HFFc6 (cell line): ENCODE data around the gene AP1S3. TPM values are rescaled to one million over a fixed set of nuclear protein-coding genes. Genes with fewer than 3 reads are reported as not detected.
"Not testable (repeated sequence)": the region's sequence is repeated elsewhere in the genome, so short reads cannot be mapped to it uniquely, and the experiment has no call there.

Source experiments
- DNase-seq: peaks from one replicate; pipeline ENCODE4 v3.0.0-alpha.2; 2018
- H3K27ac Mint-ChIP-seq: 2 replicates; pipeline ENCODE4 v1.8.0; 2020; ENCODE audit warnings: mild to moderate bottlenecking, mixed read lengths
- H3K27me3 Mint-ChIP-seq: 2 replicates; pipeline ENCODE4 v1.8.0; 2021; ENCODE audit warnings: mild to moderate bottlenecking, moderate library complexity, mixed read lengths; ENCODE audit not compliant: insufficient read depth
- H3K36me3 Mint-ChIP-seq: 2 replicates; pipeline ENCODE4 v1.8.0; 2021; ENCODE audit warnings: low read depth, mixed read lengths
- H3K4me1 Mint-ChIP-seq: 2 replicates; pipeline ENCODE4 v1.8.0; 2020; ENCODE audit warnings: low read depth, mixed read lengths
- H3K4me3 Mint-ChIP-seq: 2 replicates; pipeline ENCODE4 v1.8.0; 2020; ENCODE audit warnings: mild to moderate bottlenecking, moderate library complexity, mixed read lengths
- H3K9me3 Mint-ChIP-seq: 2 replicates; pipeline ENCODE4 v1.8.0; 2020; ENCODE audit warnings: mild to moderate bottlenecking, mixed read lengths
- total RNA-seq, 6 experiments: library from RNA; stranded (reverse); fragmentation: NEBNext Ultra II Directional; extraction: Animal tissue kit (Norgen Biotek cat#: 25700); gene quantifications; 2 replicates in 1 of 6; 3 replicates in 5 of 6; pipeline ENCODE4 v1.2.3, GENCODE V29; 2021
- TF ChIP-seq, protein P1 (sequence below): fragments of 200-600 bp; sonication (generic); IDR thresholded peaks from 2 replicates; pipeline ENCODE4 v1.5.0; 2021; ENCODE audit warnings: antibody characterized with exemption, mild to moderate bottlenecking

AP1S3 gene
- total RNA-seq, 6 experiments from 2014 or later = 7.4 to 12.7 (median 9.9) TPM

DNA sequence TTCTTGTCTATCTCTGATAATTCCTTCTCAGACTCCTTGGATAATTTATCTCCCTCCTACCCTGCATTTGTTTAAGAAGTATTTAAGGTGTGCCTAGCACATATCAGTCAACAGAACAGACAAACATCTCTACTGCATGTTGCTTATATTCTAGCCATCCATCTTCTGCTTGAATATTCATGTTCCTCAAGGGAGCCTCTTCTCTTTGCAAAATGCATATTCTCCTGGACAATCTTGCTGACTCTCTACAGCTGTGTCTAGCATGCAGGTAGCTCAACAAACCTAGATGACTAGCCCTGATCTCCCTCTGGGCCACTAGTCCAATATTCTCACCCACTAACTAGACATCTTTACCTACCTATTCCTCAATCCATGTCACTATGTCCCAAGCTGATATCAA is 70.0 kb downstream of the AP1S3 start:
- Mint-ChIP-seq H3K36me3 (peaks cover 4% of the 10 kb centered on the region; the same call in 1 of the 2 replicates), H3K27ac (no peak overlapping the region), H3K9me3 (no peaks in the 10 kb centered on the region), H3K27me3 (peaks cover 3% of the 10 kb centered on the region), H3K4me1 (no peaks in the 10 kb centered on the region), H3K4me3 (no peak overlapping the region)
- TF ChIP-seq, protein P1, sequence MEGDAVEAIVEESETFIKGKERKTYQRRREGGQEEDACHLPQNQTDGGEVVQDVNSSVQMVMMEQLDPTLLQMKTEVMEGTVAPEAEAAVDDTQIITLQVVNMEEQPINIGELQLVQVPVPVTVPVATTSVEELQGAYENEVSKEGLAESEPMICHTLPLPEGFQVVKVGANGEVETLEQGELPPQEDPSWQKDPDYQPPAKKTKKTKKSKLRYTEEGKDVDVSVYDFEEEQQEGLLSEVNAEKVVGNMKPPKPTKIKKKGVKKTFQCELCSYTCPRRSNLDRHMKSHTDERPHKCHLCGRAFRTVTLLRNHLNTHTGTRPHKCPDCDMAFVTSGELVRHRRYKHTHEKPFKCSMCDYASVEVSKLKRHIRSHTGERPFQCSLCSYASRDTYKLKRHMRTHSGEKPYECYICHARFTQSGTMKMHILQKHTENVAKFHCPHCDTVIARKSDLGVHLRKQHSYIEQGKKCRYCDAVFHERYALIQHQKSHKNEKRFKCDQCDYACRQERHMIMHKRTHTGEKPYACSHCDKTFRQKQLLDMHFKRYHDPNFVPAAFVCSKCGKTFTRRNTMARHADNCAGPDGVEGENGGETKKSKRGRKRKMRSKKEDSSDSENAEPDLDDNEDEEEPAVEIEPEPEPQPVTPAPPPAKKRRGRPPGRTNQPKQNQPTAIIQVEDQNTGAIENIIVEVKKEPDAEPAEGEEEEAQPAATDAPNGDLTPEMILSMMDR = no peak
- no peak for DNase-seq

DNA sequence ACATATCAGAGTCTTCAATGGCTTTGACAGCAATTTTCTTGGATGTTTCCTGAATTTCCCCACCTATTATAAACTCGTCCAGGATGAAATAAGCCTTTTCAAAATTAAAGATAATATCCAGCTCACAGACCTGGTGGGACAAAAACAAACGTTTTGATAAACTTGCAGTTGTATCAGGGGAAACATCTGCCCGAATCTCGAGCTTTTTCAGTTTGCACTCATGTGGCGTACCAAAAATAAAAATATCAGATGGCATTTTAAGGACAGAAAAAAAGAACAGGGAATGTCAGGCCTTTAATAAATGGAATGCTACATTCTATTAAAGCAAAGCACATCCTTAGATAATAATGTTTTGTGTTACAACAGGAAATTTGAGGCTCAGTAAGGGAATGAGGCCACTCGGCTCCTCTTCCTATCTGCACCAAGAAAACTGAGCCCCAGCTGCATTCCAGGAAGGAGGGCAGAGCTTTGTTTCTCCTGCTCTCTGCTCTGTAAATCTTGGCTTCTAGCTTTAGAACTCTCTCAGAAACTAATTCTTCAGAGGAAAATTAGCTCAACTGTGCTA is 72.1 kb downstream of the AP1S3 start:
- no peak overlapping the region for H3K27ac Mint-ChIP-seq
- no peak for DNase-seq
- TF ChIP-seq, protein P1 = no peak
- no peaks in the 10 kb centered on the region for H3K9me3 Mint-ChIP-seq
- peaks cover 4% of the 10 kb centered on the region; the same call in 1 of the 2 replicates for H3K36me3 Mint-ChIP-seq
- H3K4me1 Mint-ChIP-seq = peaks cover 11% of the 10 kb centered on the region
- H3K4me3 Mint-ChIP-seq = no peak overlapping the region
- peaks cover 3% of the 10 kb centered on the region for H3K27me3 Mint-ChIP-seq

GRCh38 chr2:223764796-223765195 is 72.6 kb downstream of the AP1S3 start:
- no peak for DNase-seq
- no peaks in the 10 kb centered on the region for H3K9me3 Mint-ChIP-seq
- H3K4me1 Mint-ChIP-seq = peaks cover 16% of the 10 kb centered on the region
- peaks cover 3% of the 10 kb centered on the region for H3K27me3 Mint-ChIP-seq
- no peak overlapping the region for H3K27ac Mint-ChIP-seq
- TF ChIP-seq, protein P1 = no peak
- H3K36me3 Mint-ChIP-seq = peaks cover 4% of the 10 kb centered on the region; the same call in 1 of the 2 replicates
- no peak overlapping the region for H3K4me3 Mint-ChIP-seq

- Mint-ChIP-seq H3K4me1 (peaks cover 23% of the 10 kb centered on the region), H3K27me3 (peaks cover 3% of the 10 kb centered on the region), H3K36me3 (peaks cover 4% of the 10 kb centered on the region; the same call in 1 of the 2 replicates), H3K4me3 (no peak overlapping the region), H3K27ac (no peak overlapping the region), H3K9me3 (no peaks in the 10 kb centered on the region)
- peak; percentile 12 for DNase-seq
- TF ChIP-seq, protein P1 = no peak
Measured at GRCh38 chr2:223762853-223763252, 74.5 kb downstream of the AP1S3 start.

GRCh38 chr2:223761746-223762145 is 75.6 kb downstream of the AP1S3 start:
- not testable (repeated sequence) for H3K9me3 Mint-ChIP-seq, H3K27ac Mint-ChIP-seq, H3K4me3 Mint-ChIP-seq, H3K36me3 Mint-ChIP-seq, H3K27me3 Mint-ChIP-seq, DNase-seq
- H3K4me1 Mint-ChIP-seq = peaks cover 23% of the 10 kb centered on the region

GRCh38 chr2:223760838-223761502 is 76.4 kb downstream of the AP1S3 start:
- Mint-ChIP-seq H3K27ac (peak overlapping the region; percentile 68), H3K4me3 (peak overlapping the region; percentile 21; the same call in 1 of the 2 replicates), H3K4me1 (peaks cover 23% of the 10 kb centered on the region), H3K36me3 (no peaks in the 10 kb centered on the region), H3K27me3 (peaks cover 1% of the 10 kb centered on the region), H3K9me3 (no peaks in the 10 kb centered on the region)
- TF ChIP-seq, protein P1 = peak; percentile 53
- DNase-seq = peak; percentile 89
